ENCODE data around the gene CAMSAP1. TPM values are rescaled to one million over a fixed set of nuclear protein-coding genes. Genes with fewer than 3 reads are reported as not detected.

The CAMSAP1 gene
- total RNA-seq, 5 donors from 2014 or later (not counting 1 experiment from before 2014, with no cell fraction given) = 25.6 to 38.7 (median 35.6) TPM

DNA sequence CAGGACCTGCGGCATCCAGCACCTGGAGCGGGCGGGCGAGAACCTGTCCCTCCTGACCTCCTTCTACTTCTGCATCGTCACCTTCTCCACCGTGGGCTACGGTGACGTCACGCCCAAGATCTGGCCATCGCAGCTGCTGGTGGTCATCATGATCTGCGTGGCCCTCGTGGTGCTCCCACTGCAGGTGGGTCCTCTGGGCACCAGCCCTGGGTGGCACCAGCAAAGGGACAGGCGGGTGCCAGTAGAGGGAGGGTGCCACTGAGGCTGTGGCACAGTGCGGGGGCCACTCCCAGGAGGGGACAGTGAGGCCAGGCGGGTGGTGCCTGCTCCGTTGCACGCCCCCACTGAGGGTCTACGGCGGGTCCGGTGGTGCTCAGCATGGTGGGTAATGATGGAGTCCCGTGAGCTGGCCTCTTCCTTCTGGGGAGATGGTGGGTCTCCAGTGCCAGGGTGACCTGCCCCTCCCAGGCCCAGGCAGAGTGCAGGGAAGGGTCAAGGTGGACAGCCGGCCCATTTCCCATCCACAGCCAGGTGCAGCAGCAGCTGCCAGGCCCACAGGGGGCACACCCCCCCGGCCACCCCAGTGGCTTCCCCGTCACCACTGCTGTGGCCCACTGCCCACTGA is 147.6 kb downstream of the CAMSAP1 start:
- H3K27ac ChIP-seq (ENCODE audit: low read length) = no peak overlapping the region
- no peak overlapping the region for H3K4me3 Mint-ChIP-seq
- no peaks in the 10 kb centered on the region for H3K9me3 ChIP-seq
- H3K4me1 Mint-ChIP-seq = no peaks in the 10 kb centered on the region
- no peaks in the 10 kb centered on the region for H3K4me1 ChIP-seq (ENCODE audit: control insufficient read depth in 1 of 2, extremely low read depth in 1 of 2, insufficient read depth in 2 of 2, low read length in 2 of 2)
- H3K27me3 Mint-ChIP-seq = no peaks in the 10 kb centered on the region
- H3K9me3 Mint-ChIP-seq = no peaks in the 10 kb centered on the region
- H3K36me3 ChIP-seq (ENCODE audit: control insufficient read depth in 2 of 2, extremely low read depth in 1 of 2, insufficient read depth in 1 of 2, low read length in 1 of 2) = no peaks in the 10 kb centered on the region
- peaks cover 0 to 14% of the 10 kb centered on the region in 2 experiments for H3K27me3 ChIP-seq (replicated peaks in 1 of 2; ENCODE audit: control insufficient read depth in 2 of 2, extremely low read depth in 1 of 2, insufficient read depth in 2 of 2, low read length in 1 of 2)
- WGBS (ENCODE audit: insufficient coverage) = 90% methylated on average over 17 of the region's 24 CpGs
- ATAC-seq (replicated peaks in 1 of 4) (no peak), DNase-seq (no peak)
- ChIA-PET CTCF (no interaction called here), POLR2A (no interaction called here)
- no peak overlapping the region for H3K4me3 ChIP-seq (ENCODE audit: control insufficient read depth in 1 of 2, extremely low read depth in 1 of 2, low read length in 1 of 2)
- H3K27ac Mint-ChIP-seq = no peak overlapping the region
- no peaks in the 10 kb centered on the region for H3K36me3 Mint-ChIP-seq

DNA sequence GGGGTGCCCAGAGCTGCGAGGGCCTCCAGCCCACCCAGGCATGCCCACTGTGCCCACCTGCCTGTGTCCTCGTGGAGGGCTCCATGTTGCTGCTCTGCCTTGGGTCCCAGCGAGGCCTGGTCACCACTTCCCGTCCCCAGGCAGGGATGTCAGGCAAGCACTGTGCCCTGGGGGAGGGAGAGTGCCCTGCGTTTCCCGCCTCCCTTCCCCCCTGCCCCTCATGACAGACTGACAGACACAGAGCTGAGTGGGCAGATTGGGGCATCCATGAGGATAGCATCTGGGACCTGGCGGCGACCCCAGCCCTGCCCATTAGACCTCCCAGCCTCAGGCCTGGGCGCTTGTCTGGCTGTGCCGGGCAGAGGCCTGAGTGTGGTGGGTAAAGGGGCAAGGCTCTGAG is 148.5 kb downstream of the CAMSAP1 start:
- CTCF ChIA-PET = no interaction called here
- Histone ChIP-seq H3K9me3 (no peaks in the 10 kb centered on the region), H3K4me3 (ENCODE audit: control insufficient read depth in 1 of 2, extremely low read depth in 1 of 2, low read length in 1 of 2) (no peak overlapping the region), H3K27ac (ENCODE audit: low read length) (no peak overlapping the region), H3K27me3 (replicated peaks in 1 of 2; ENCODE audit: control insufficient read depth in 2 of 2, extremely low read depth in 1 of 2, insufficient read depth in 2 of 2, low read length in 1 of 2) (peaks cover 0 to 17% of the 10 kb centered on the region in 2 experiments), H3K4me1 (ENCODE audit: control insufficient read depth in 1 of 2, extremely low read depth in 1 of 2, insufficient read depth in 2 of 2, low read length in 2 of 2) (no peaks in the 10 kb centered on the region), H3K36me3 (ENCODE audit: control insufficient read depth in 2 of 2, extremely low read depth in 1 of 2, insufficient read depth in 1 of 2, low read length in 1 of 2) (no peaks in the 10 kb centered on the region)
- Mint-ChIP-seq H3K9me3 (no peaks in the 10 kb centered on the region), H3K27me3 (no peaks in the 10 kb centered on the region), H3K36me3 (no peaks in the 10 kb centered on the region), H3K4me3 (no peak overlapping the region), H3K27ac (no peak overlapping the region), H3K4me1 (no peaks in the 10 kb centered on the region)
- ATAC-seq (replicated peaks in 1 of 4) (no peak), DNase-seq (no peak)
- POLR2A ChIA-PET = no interaction called here
- WGBS (ENCODE audit: insufficient coverage) = 80% methylated on average over 4 of the region's 10 CpGs

Other genes starting within 250 kb of the CAMSAP1 start
- gene LCN9, start 244.2 kb downstream of the CAMSAP1 start, total RNA-seq = not detected
- gene SOHLH1, start 208.1 kb downstream of the CAMSAP1 start, total RNA-seq = not detected
- under 1 TPM in 3 of 5 donors, not detected in 2; 0.07 to 0.54 (median 0.16) TPM for gene KCNT1, start 205.4 kb downstream of the CAMSAP1 start, total RNA-seq
- 10 to 100 TPM; 25.9 to 37.3 (median 33.6) TPM for gene UBAC1, start 53.8 kb upstream of the CAMSAP1 start, total RNA-seq
- 10 to 100 TPM in 3 of 5 donors, 1 to 10 TPM in 2; 4.2 to 11.7 (median 11.3) TPM for gene NACC2, start 187.7 kb upstream of the CAMSAP1 start, total RNA-seq
- gene TMEM250, start 211.3 kb upstream of the CAMSAP1 start, total RNA-seq = 10 to 100 TPM; 21.0 to 77.9 (median 63.0) TPM